ENCODE results near the gene COQ3.
"Not testable (repeated sequence)": the region's sequence is repeated elsewhere in the genome, so short reads cannot be mapped to it uniquely, and the experiment has no call there.

COQ3 gene

GRCh38 chr6:99378636-99379035 is 15.4 kb downstream of the COQ3 start:
- DNase-seq: no peak

GRCh38 chr6:99369533-99369932 is 24.5 kb downstream of the COQ3 start:
- DNase-seq: no peak

GRCh38 chr6:99366852-99367251 is 27.1 kb downstream of the COQ3 start:
- DNase-seq: no peak

- no peak for DNase-seq
These were observed 30.0 kb downstream of the COQ3 start for GRCh38 chr6:99364026-99364425.

GRCh38 chr6:99362678-99363268 is 31.2 kb downstream of the COQ3 start:
- no peak for DNase-seq

GRCh38 chr6:99359800-99360199 is 34.2 kb downstream of the COQ3 start:
- DNase-seq: no peak

GRCh38 chr6:99356641-99357040 is 37.4 kb downstream of the COQ3 start:
- DNase-seq: no peak

- DNase-seq: no peak
These were observed 39.0 kb downstream of the COQ3 start for GRCh38 chr6:99354983-99355382.

GRCh38 chr6:99353126-99353525 is 40.9 kb downstream of the COQ3 start:
- DNase-seq: no peak

GRCh38 chr6:99350573-99350972 is 43.4 kb downstream of the COQ3 start:
- DNase-seq: no peak

GRCh38 chr6:99349171-99350141 is 44.5 kb downstream of the COQ3 start, which contains the start of gene FAXC:
Gene FAXC, minus strand, starts transcription at chr6:99349674. Its CDS starts 302 bp downstream, at chr6:99349372.
- DNase-seq: no peak

GRCh38 chr6:99348288-99349170 is 45.5 kb downstream of the COQ3 start:
- DNase-seq: no peak

- no peak for DNase-seq
These were observed 46.2 kb downstream of the COQ3 start for GRCh38 chr6:99347804-99348203.

GRCh38 chr6:99346595-99346994 is 47.4 kb downstream of the COQ3 start:
- DNase-seq: no peak

GRCh38 chr6:99345164-99345563 is 48.8 kb downstream of the COQ3 start:
- DNase-seq: no peak

GRCh38 chr6:99344289-99344688 is 49.7 kb downstream of the COQ3 start:
- no peak for DNase-seq

- no peak for DNase-seq
These were observed 52.0 kb downstream of the COQ3 start for GRCh38 chr6:99341862-99342455.

GRCh38 chr6:99338188-99338587 is 55.8 kb downstream of the COQ3 start:
- no peak for DNase-seq

- DNase-seq: not testable (repeated sequence)
These were observed 58.7 kb downstream of the COQ3 start for GRCh38 chr6:99335298-99335697.

GRCh38 chr6:99334526-99335127 is 59.4 kb downstream of the COQ3 start:
- DNase-seq: no peak

- no peak for DNase-seq
These were observed 60.9 kb downstream of the COQ3 start for GRCh38 chr6:99333068-99333467.

- DNase-seq: no peak
These were observed 62.5 kb downstream of the COQ3 start for GRCh38 chr6:99331531-99331930.
